B cell (primary cell): Measurements from ENCODE around the gene RABL3. TPM values are rescaled to one million over a fixed set of nuclear protein-coding genes. Genes with fewer than 3 reads are reported as not detected.

ENCODE experiments used
- ATAC-seq: fragments of 200-7000 bp; cut with Tn5 transposase; one replicate; pipeline ENCODE4 v1.10.0; 2021; ENCODE audit warnings: low read depth, mild to moderate bottlenecking, moderate number of reproducible peaks, moderate library complexity
- CTCF ChIA-PET: fragments of 350-600 bp; sonication (Branson Sonifier 250); formaldehyde crosslinking; loops from one replicate; lab custom pipeline; 2021; ENCODE audit warnings: antibody characterized with exemption, inconsistent platforms; lab: Charles Lee
- POLR2A ChIA-PET: fragments of 350-600 bp; sonication (Branson Sonifier 250); formaldehyde crosslinking; loops from one replicate; lab custom pipeline; 2021; ENCODE audit warnings: antibody characterized with exemption; lab: Charles Lee
- DNase-seq: peaks from one replicate; pipeline ENCODE4 v3.0.0; 2013
- H2AFZ ChIP-seq: 2 replicates; pipeline ENCODE4 v1.6.1; 2012; ENCODE audit warnings: mild to moderate bottlenecking, low read depth, low read length; ENCODE audit not compliant: insufficient read depth, poor library complexity, severe bottlenecking
- H3K27ac ChIP-seq, 2 donors: 1 replicate in 1 of 2; 2 replicates in 1 of 2; pipeline ENCODE4 v1.5.1; 2012 to 2013; ENCODE audit warnings: low read length in 2 of 2, mild to moderate bottlenecking in 2 of 2, moderate library complexity in 1 of 2
- H3K27me3 ChIP-seq, 4 experiments: fragments of 200-600 bp in 1 of 4; sonication (generic) in 1 of 4; replicated peaks in 1 of 4; 1 replicate in 2 of 4; 2 replicates in 2 of 4; pipeline versions ENCODE4 v1.6.1 to v1.7.0; 2013 to 2016; ENCODE audit warnings: low read length in 3 of 4, mild to moderate bottlenecking in 2 of 4, mixed read lengths in 1 of 4, moderate library complexity in 1 of 4; ENCODE audit not compliant: insufficient read depth in 4 of 4, control insufficient read depth in 3 of 4; ENCODE audit errors: control extremely low read depth in 1 of 4
- H3K36me3 ChIP-seq, 2 experiments: replicated peaks in 1 of 2; 1 replicate in 1 of 2; 2 replicates in 1 of 2; pipeline versions ENCODE4 v1.6.1 to v1.7.1; 2013; ENCODE audit warnings: low read length in 1 of 2; ENCODE audit not compliant: insufficient read depth in 2 of 2, control insufficient read depth in 1 of 2; ENCODE audit errors: control extremely low read depth in 1 of 2, extremely low read depth in 1 of 2
- H3K4me1 ChIP-seq, 2 donors: fragments of 200-600 bp in 1 of 2; sonication (generic) in 1 of 2; 1 replicate in 1 of 2; 2 replicates in 1 of 2; pipeline versions ENCODE4 v1.5.1 to v1.6.1; 2013 to 2017; ENCODE audit warnings: low read length in 2 of 2; ENCODE audit not compliant: control insufficient read depth in 2 of 2, insufficient read depth in 2 of 2
- H3K4me2 ChIP-seq: replicated peaks from 2 replicates; pipeline ENCODE3; 2012; ENCODE audit warnings: mild to moderate bottlenecking, low read depth, low read length; ENCODE audit not compliant: poor library complexity, severe bottlenecking
- H3K4me3 ChIP-seq, 5 experiments: fragments of 200-600 bp in 1 of 5; sonication (generic) in 1 of 5; 1 replicate in 3 of 5; 2 replicates in 2 of 5; pipeline versions ENCODE4 v1.5.1 to v1.7.0; 2011 to 2016; ENCODE audit warnings: low read length in 4 of 5, mild to moderate bottlenecking in 4 of 5, low read depth in 2 of 5, control low read depth in 1 of 5, moderate library complexity in 1 of 5; ENCODE audit not compliant: insufficient read depth in 1 of 5; ENCODE audit errors: control extremely low read depth in 1 of 5, extremely low read depth in 1 of 5
- H3K79me2 ChIP-seq: fragments of 200-600 bp; sonication (generic); one replicate; pipeline ENCODE4 v1.6.0; 2016; ENCODE audit warnings: low read length; ENCODE audit not compliant: control insufficient read depth, insufficient read depth
- H3K9ac ChIP-seq: fragments of 200-600 bp; sonication (generic); 2 replicates; pipeline ENCODE4 v1.6.1; 2017; ENCODE audit warnings: mild to moderate bottlenecking, low read length, moderate library complexity
- H3K9me3 ChIP-seq, 3 donors: one replicate each; pipeline versions ENCODE4 v1.6.1 to v1.7.1; 2013; ENCODE audit warnings: low read length in 2 of 3; ENCODE audit not compliant: control insufficient read depth in 2 of 3, insufficient read depth in 1 of 3; ENCODE audit errors: control extremely low read depth in 1 of 3
- H4K20me1 ChIP-seq: 2 replicates; pipeline ENCODE4 v1.6.0; 2012; ENCODE audit warnings: mild to moderate bottlenecking, low read length; ENCODE audit not compliant: insufficient read depth, control insufficient read depth, poor library complexity, severe bottlenecking
- H3K27ac Mint-ChIP-seq: one replicate; pipeline ENCODE4 v1.8.0; 2021; ENCODE audit warnings: mixed read lengths
- H3K27me3 Mint-ChIP-seq: one replicate; pipeline ENCODE4 v1.8.0; 2021; ENCODE audit warnings: mixed read lengths
- H3K4me1 Mint-ChIP-seq: one replicate; pipeline ENCODE4 v1.8.0; 2021; ENCODE audit warnings: mixed read lengths
- H3K4me3 Mint-ChIP-seq: one replicate; pipeline ENCODE4 v1.8.0; 2021; ENCODE audit warnings: mixed read lengths
- H3K9me3 Mint-ChIP-seq: one replicate; pipeline ENCODE4 v1.8.0; 2022; ENCODE audit warnings: mixed read lengths; ENCODE audit not compliant: insufficient read depth
- EZH2 ChIP-seq: IDR thresholded peaks from 2 replicates; pipeline ENCODE4 v1.6.1; 2012; ENCODE audit warnings: borderline replicate concordance, low read depth, mild to moderate bottlenecking, moderate library complexity, low read length; ENCODE audit not compliant: insufficient read depth, poor library complexity, severe bottlenecking
- WGBS: methylation state at CpG from one replicate; pipeline ENCODE4 v1.1.5; 2013; ENCODE audit warnings: missing lambda C conversion rate; ENCODE audit not compliant: insufficient coverage; 5-methylcytosine and 5-hydroxymethylcytosine counted together
- intact Hi-C: fragments of 100-400 bp; cut with micrococcal nuclease; formaldehyde crosslinking; loops from one replicate; pipeline ENCODE4 v1.10.0; 2022
- polyA plus RNA-seq: library from polyadenylated mRNA; depleted of rRNA; stranded (reverse); fragments of >200 nt; gene quantifications from 2 replicates; pipeline ENCODE4 v1.2.3, GENCODE V29; 2012
- total RNA-seq, 2 donors: library from RNA; stranded (reverse); fragments of 120-200 nt in 1 of 2; gene quantifications; 1 replicate in 1 of 2; 2 replicates in 1 of 2; pipeline versions ENCODE4 v1.2.3 to v1.2.4, GENCODE V29; 2013 to 2022
- TF ChIP-seq, protein P1 (sequence below): fragments of 200-600 bp; IDR thresholded peaks from one replicate; pipeline ENCODE4 v1.8.0; 2022; ENCODE audit warnings: antibody characterized with exemption, mild to moderate bottlenecking

Gene RABL3
- total and polyA plus RNA-seq, 2 donors (not counting 1 experiment from before 2014, with no cell fraction given) = 2.5 to 18.8 TPM

DNA sequence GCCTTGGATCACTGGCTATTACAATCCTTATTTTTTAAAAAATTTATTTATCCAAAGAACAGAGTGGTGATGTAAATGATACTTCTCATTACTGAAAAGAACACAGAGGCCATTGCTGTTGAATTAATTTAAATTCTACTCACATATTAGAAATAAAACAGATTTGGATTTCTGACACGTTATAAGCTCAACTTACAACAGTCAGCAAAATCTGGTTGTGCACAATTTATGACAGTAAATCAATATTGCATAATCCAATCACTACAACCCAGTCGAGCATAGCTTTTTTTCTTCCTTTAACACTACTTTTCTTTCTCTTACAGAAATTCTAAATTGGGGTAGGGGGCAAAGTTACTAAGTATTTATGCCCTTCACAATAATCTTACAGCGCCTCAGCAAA, 43.0 kb downstream of the RABL3 start:
- Histone ChIP-seq H3K36me3 (peaks cover 0 to 22% of the 10 kb centered on the region in 2 experiments), H3K4me2 (no peak overlapping the region), H3K4me1 (no peaks in the 10 kb centered on the region), H3K9me3 (no peaks in the 10 kb centered on the region), H3K9ac (no peak overlapping the region), H4K20me1 (no peaks in the 10 kb centered on the region), H3K27ac (no peak overlapping the region), H2AFZ (no peak overlapping the region), H3K79me2 (no peaks in the 10 kb centered on the region), H3K4me3 (no peak overlapping the region), H3K27me3 (no peaks in the 10 kb centered on the region)
- ChIA-PET POLR2A (no interaction called here), CTCF (no interaction called here)
- TF ChIP-seq, protein P1, sequence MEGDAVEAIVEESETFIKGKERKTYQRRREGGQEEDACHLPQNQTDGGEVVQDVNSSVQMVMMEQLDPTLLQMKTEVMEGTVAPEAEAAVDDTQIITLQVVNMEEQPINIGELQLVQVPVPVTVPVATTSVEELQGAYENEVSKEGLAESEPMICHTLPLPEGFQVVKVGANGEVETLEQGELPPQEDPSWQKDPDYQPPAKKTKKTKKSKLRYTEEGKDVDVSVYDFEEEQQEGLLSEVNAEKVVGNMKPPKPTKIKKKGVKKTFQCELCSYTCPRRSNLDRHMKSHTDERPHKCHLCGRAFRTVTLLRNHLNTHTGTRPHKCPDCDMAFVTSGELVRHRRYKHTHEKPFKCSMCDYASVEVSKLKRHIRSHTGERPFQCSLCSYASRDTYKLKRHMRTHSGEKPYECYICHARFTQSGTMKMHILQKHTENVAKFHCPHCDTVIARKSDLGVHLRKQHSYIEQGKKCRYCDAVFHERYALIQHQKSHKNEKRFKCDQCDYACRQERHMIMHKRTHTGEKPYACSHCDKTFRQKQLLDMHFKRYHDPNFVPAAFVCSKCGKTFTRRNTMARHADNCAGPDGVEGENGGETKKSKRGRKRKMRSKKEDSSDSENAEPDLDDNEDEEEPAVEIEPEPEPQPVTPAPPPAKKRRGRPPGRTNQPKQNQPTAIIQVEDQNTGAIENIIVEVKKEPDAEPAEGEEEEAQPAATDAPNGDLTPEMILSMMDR = no peak
- no peak for TF ChIP-seq EZH2
- Mint-ChIP-seq H3K27me3 (no peaks in the 10 kb centered on the region), H3K4me1 (no peaks in the 10 kb centered on the region), H3K27ac (no peak overlapping the region), H3K4me3 (no peak overlapping the region), H3K9me3 (peaks cover 3% of the 10 kb centered on the region)
- ATAC-seq (no peak), DNase-seq (no peak)
- intact Hi-C loops = no loop called here
- no CpG with 5 or more reads among the region's 3 CpGs for WGBS

DNA sequence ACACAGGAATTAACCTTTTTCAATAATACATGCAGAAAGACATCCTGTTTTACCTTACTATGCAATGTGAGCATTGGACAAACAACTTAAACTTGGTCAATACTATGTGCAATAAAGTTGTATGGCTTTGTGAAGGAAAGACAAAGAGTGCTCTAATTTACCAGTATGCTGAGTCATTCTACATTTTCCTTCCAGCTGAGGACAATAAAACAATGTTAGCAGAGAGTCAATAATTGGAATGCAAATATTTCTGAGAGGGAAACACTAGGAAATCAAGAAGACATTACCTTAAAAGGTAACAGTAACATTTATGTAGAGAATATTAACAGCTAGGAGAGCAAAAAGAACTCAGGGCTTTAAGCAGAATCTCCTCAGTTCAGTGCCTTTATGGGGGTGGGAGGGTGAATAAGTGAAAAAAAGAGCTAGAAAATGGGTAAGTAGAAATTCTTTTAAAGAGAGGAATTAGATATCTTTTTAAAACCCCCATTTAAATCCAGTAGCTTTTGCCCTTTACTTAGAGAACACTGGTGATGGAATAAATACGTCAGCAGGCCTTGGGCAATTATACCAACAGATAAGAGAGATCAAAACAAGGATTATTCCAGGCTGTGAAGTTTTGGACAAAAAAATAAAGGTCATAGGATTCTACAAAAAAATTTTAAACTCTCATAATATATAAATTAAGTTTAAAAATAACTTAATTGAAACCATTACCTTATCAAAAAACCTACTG, 48.7 kb downstream of the RABL3 start:
- Histone ChIP-seq H3K4me1 (peaks cover under 1 to 3% of the 10 kb centered on the region in 2 donors), H3K79me2 (no peaks in the 10 kb centered on the region), H3K4me2 (no peak overlapping the region), H3K36me3 (peaks cover 4 to 12% of the 10 kb centered on the region in 2 experiments), H3K27me3 (no peaks in the 10 kb centered on the region), H3K9me3 (no peaks in the 10 kb centered on the region), H4K20me1 (no peaks in the 10 kb centered on the region), H3K27ac (no peak overlapping the region), H3K9ac (no peak overlapping the region), H3K4me3 (no peak overlapping the region), H2AFZ (no peak overlapping the region)
- Mint-ChIP-seq H3K27me3 (no peaks in the 10 kb centered on the region), H3K9me3 (no peaks in the 10 kb centered on the region), H3K4me1 (peaks cover 9% of the 10 kb centered on the region), H3K4me3 (no peak overlapping the region), H3K27ac (no peak overlapping the region)
- ATAC-seq (no peak), DNase-seq (no peak)
- TF ChIP-seq, protein P1 = no peak
- no peak for TF ChIP-seq EZH2
- CTCF ChIA-PET = interaction anchor here (1.1 kb wide), 1 partner anchor 15 kb away, joined by 4 read pairs; no protein-coding TSS in a partner anchor
- POLR2A ChIA-PET = no interaction called here
- no CpG with 5 or more reads among the region's 1 CpG for WGBS
- intact Hi-C loops = no loop called here
